Activated CD8-positive, alpha-beta T cell treated with anti-CD3 and anti-CD28 coated beads for 36 hours (primary cell): ENCODE data around the gene MIER2. TPM values are rescaled to one million over a fixed set of nuclear protein-coding genes. Genes with fewer than 3 reads are reported as not detected.

Experiments
- ATAC-seq: fragments of 200-7000 bp; cut with Tn5 transposase; one replicate; pipeline ENCODE4 v1.10.0; 2021; ENCODE audit warnings: mild to moderate bottlenecking, moderate library complexity
- CTCF ChIA-PET: fragments of 350-600 bp; sonication (Branson Sonifier 250); formaldehyde crosslinking; loops from one replicate; lab custom pipeline; 2021; ENCODE audit warnings: antibody characterized with exemption; lab: Charles Lee
- POLR2A ChIA-PET: fragments of 350-600 bp; sonication (Branson Sonifier 250); formaldehyde crosslinking; loops from one replicate; lab custom pipeline; 2021; ENCODE audit warnings: antibody characterized with exemption; lab: Charles Lee
- DNase-seq: peaks from one replicate; pipeline ENCODE4 v3.0.0-alpha.2; 2020
- H3K27ac Mint-ChIP-seq: one replicate; pipeline ENCODE4 v1.8.0; 2021; ENCODE audit warnings: mild to moderate bottlenecking, mixed read lengths
- H3K27me3 Mint-ChIP-seq: one replicate; pipeline ENCODE4 v1.8.0; 2021; ENCODE audit warnings: mixed read lengths
- H3K36me3 Mint-ChIP-seq: one replicate; pipeline ENCODE4 v1.8.0; 2021; ENCODE audit warnings: low read depth, mixed read lengths
- H3K4me1 Mint-ChIP-seq: one replicate; pipeline ENCODE4 v1.8.0; 2021; ENCODE audit warnings: low read depth, mixed read lengths
- H3K4me3 Mint-ChIP-seq: one replicate; pipeline ENCODE4 v1.8.0; 2021; ENCODE audit warnings: mild to moderate bottlenecking, moderate library complexity, mixed read lengths
- H3K9me3 Mint-ChIP-seq: one replicate; pipeline ENCODE4 v1.8.0; 2021; ENCODE audit warnings: mixed read lengths
- CTCF ChIP-seq: fragments of 200-600 bp; IDR thresholded peaks from one replicate; pipeline ENCODE4 v1.8.0; 2022; ENCODE audit warnings: antibody characterized with exemption, mild to moderate bottlenecking
- intact Hi-C: fragments of 100-400 bp; cut with micrococcal nuclease; formaldehyde crosslinking; loops from one replicate; pipeline ENCODE4 v1.10.0; 2022
- total RNA-seq, 2 experiments: library from RNA; stranded (reverse); gene quantifications; one replicate each; pipeline ENCODE4 v1.2.3, GENCODE V29; 2021

Gene MIER2
- total RNA-seq, 2 experiments from 2014 or later = 20.0 to 20.4 TPM

GRCh38 chr19:336067-336614 lies 8.5 kb downstream of the MIER2 start:
- intact Hi-C loops = no loop called here
- POLR2A ChIA-PET = no interaction called here
- peaks cover 32% of the 10 kb centered on the region for H3K4me1 Mint-ChIP-seq
- no peak for TF ChIP-seq CTCF
- H3K36me3 Mint-ChIP-seq = peaks cover 36% of the 10 kb centered on the region
- ATAC-seq (no peak), DNase-seq (no peak)
- CTCF ChIA-PET = no interaction called here
- H3K27ac Mint-ChIP-seq = no peak overlapping the region
- no peak overlapping the region for H3K4me3 Mint-ChIP-seq
- H3K27me3 Mint-ChIP-seq = no peaks in the 10 kb centered on the region
- no peaks in the 10 kb centered on the region for H3K9me3 Mint-ChIP-seq

- peaks cover 2% of the 10 kb centered on the region for H3K9me3 Mint-ChIP-seq
- no peak overlapping the region for H3K27ac Mint-ChIP-seq
- no peaks in the 10 kb centered on the region for H3K27me3 Mint-ChIP-seq
- CTCF ChIA-PET = no interaction called here
- TF ChIP-seq CTCF = no peak
- ATAC-seq (no peak), DNase-seq (no peak)
- H3K4me1 Mint-ChIP-seq = peaks cover 26% of the 10 kb centered on the region
- no peak overlapping the region for H3K4me3 Mint-ChIP-seq
- POLR2A ChIA-PET = no interaction called here
- H3K36me3 Mint-ChIP-seq = peaks cover 36% of the 10 kb centered on the region
- intact Hi-C loops = no loop called here
Measured at GRCh38 chr19:335486-336066, 9.0 kb downstream of the MIER2 start.

- ChIA-PET POLR2A (no interaction called here), CTCF (no interaction called here)
- ATAC-seq = no peak
- no peak for TF ChIP-seq CTCF
- H3K9me3 Mint-ChIP-seq = peaks cover 2% of the 10 kb centered on the region
- DNase-seq = no peak
- H3K36me3 Mint-ChIP-seq = peaks cover 36% of the 10 kb centered on the region
- no peak overlapping the region for H3K4me3 Mint-ChIP-seq
- intact Hi-C loops = no loop called here
- H3K4me1 Mint-ChIP-seq = peaks cover 23% of the 10 kb centered on the region
- no peaks in the 10 kb centered on the region for H3K27me3 Mint-ChIP-seq
- no peak overlapping the region for H3K27ac Mint-ChIP-seq
Measured at GRCh38 chr19:335072-335471, 9.5 kb downstream of the MIER2 start.

- ChIA-PET POLR2A (no interaction called here), CTCF (no interaction called here)
Measured at GRCh38 chr19:334296-335071, 10.1 kb downstream of the MIER2 start.

More at GRCh38 chr19:334296-335071, 10.1 kb downstream of the MIER2 start:
- no peak overlapping the region for H3K4me3 Mint-ChIP-seq
- TF ChIP-seq CTCF = no peak
- no peak overlapping the region for H3K27ac Mint-ChIP-seq
- intact Hi-C loops = no loop called here
- DNase-seq (no peak), ATAC-seq (no peak)
- H3K36me3 Mint-ChIP-seq = peaks cover 36% of the 10 kb centered on the region
- no peaks in the 10 kb centered on the region for H3K27me3 Mint-ChIP-seq
- H3K4me1 Mint-ChIP-seq = peaks cover 17% of the 10 kb centered on the region
- peaks cover 2% of the 10 kb centered on the region for H3K9me3 Mint-ChIP-seq
